Activated CD4-positive, alpha-beta T cell treated with anti-CD3 and anti-CD28 coated beads, Interleukin-2, amount 50 U/mL, for 16 hours (primary cell): ENCODE measurements around the gene HNF4A.
A peak's percentile ranks its signal among the peaks of the same experiment; 100 is the strongest.
"Not testable (repeated sequence)": the region's sequence is repeated elsewhere in the genome, so short reads cannot be mapped to it uniquely, and the experiment has no call there.

ENCODE experiments used
- DNase-seq: peaks from one replicate; pipeline ENCODE4 v3.0.0-alpha.2; 2020

The HNF4A gene

DNA sequence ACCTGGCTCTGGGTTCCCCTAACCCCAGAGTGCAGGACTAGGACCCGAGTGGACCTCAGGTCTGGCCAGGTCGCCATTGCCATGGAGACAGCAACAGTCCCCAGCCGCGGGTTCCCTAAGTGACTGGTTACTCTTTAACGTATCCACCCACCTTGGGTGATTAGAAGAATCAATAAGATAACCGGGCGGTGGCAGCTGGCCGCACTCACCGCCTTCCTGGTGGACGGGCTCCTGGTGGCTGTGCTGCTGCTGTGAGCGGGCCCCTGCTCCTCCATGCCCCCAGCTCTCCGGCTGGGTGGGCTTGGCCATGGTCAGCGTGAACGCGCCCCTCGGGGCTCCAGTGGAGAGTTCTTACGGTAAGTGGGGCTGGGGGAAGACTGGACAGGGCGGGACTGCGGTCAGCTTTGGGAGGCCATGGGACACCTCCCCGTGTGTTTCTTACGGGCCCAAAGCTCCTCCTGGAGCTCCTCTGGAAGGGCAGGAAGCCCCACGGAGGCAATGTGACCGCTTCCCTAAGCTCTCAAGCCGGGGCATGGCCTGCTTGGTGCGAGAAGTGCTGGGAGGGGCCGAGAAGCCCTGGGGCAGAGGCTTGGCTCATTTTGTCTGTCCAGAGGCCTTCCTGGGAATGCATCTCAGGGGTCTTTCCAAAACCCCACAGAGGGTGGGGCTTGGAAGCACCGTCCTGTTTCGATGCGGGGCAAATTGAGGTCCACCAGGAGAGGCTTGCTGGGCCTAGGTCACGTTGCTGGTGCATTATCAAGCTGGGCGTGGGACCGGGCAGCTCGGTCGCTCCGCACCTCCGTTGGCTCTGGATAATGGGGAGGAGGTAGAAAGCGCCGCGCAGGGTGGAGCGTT is at the start of gene HNF4A:
Gene HNF4A (plus strand): TSS at position 202 of the 855 bp plus-strand sequence. CDS start 106 bp downstream, at position 308.
- DNase-seq = no peak

GRCh38 chr20:44306927-44307326 is 48.6 kb upstream of the HNF4A start:
- DNase-seq = no peak

DNA sequence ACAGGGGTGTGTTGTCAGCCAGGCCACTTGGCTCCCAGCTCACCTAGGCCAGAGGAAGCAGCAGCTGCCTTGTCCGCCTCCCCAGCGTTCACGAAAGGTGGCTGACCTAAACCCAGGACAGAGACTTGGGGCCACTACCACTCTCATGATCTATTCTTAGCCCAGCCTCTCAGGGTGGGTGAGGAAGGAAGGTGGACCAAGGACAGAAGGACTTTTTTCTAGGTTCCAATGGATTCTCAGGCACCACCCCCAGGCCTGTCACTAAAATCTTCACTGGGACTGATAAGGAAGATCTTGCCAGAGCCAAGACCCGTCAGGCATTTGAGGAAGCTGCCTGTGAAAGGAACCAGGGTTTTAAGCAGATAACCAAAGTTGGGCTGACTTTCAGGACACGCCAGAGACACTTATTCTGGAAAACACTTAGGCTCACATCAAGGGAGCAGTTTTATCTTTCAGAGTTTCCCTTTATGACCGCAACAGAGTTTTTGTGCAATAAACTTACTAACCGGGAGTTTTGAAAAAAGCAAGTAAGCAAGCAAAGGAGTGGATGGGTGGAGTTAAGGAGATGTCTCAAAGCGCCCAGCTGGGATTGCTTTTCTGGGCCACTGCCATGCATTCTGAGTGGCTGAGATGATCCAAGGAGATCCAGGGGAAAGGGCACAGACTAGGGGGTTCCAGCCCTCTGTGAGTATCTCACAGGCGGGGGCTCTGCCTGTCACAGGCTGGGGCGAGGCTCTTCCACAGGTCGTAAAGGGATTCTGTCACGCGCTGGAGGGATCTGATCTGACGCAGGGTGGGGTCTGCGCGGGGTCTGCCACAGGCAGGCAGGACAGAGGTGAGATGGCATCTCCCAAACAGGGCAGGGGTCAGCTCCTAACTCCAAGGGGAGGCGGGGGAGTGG is 45.5 kb upstream of the HNF4A start:
- DNase-seq = peak; percentile 2

- peak; percentile 98 for DNase-seq
Measured at GRCh38 chr20:44310664-44311639, 44.5 kb upstream of the HNF4A start, which contains the start of gene FITM2. TSS of gene FITM2 (minus strand) at chr20:44311202. CDS start at chr20:44311148, 54 bp downstream.

DNA sequence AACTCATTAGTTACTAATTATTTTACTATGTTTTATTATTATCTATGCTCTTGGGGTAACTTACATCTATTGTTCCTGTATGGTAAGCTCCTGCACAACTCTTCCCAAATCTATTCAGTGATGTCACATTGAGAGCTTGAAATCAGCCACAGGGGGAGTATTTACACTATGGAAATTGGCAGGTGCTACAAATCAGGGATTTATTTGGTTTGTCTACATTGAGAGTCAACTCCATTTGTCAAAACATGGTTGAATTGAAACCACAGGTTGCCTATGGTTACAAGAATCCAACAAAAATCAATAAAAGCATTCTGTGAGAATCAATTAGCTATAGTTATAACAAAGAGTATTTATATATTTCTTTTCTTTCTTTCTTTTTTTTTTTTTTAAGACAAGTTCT is 40.6 kb upstream of the HNF4A start:
- no peak for DNase-seq

DNA sequence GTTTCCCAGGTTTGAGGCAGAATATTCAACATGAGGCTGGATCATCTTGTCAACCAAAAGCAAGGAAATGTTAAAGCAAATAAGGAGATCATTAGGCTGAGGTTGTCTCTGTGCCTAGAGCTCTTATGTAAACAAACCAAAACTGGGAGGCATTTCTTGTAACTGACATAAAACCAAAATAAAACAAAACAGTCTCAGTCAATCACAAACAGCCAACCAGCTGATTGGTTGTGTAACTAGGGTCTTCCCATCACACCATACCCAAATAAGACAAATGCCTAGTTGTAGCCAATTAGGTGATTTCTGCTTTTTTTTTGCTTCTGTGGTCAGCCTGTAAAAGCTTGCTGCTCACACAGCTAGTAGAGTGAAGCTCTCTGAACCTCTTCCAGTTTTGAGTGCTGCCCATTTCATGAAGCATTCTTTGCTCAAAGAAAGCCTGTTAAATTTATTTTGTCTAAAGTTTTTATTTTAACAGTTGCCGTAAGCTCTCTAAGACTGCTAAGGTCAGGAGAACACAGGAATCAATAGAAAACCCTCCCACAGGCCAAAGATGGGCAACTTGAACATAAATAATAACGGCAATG is 35.6 kb upstream of the HNF4A start:
- DNase-seq = no peak

DNA sequence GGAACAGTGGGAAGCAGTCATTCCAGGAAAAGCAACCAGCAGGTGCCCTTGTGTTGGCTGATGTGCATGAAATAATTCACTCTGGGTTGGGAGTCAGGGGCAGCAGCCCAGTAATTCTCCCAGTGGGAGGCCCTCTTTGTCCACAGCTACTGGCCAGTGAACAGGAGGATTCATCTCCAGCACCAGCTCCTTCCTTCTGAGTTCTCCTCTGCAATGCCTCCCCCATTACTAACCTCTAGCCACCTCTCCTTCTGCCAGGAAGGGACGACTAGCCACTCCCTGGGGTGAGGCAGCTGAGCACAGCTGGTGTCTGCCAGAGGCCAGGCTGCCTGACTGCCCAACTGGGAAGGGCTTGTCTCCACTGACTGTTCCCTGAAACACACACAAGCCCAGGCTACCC is 31.2 kb upstream of the HNF4A start:
- no peak for DNase-seq

GRCh38 chr20:44326391-44327159 is 28.9 kb upstream of the HNF4A start:
- DNase-seq = no peak

DNA sequence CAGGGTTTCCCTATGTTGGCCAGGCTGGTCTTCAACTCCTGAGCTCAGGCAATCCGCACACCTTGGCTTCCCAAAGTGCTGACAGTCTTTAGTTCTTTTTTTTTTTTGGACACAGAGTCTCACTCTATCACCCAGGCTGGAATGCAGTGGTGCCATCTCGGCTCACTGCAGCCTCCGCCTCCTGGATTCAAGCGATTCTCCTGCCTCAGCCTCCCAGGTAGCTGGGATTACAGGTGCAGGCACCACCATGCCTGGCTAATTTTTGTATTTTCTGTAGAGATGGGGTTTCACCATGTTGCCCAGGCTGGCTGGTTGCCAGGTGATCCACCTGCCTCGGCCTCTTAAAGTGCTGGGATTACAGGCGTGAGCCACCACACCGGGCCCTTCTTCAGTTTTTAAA is 27.8 kb upstream of the HNF4A start:
- DNase-seq = not testable (repeated sequence)

GRCh38 chr20:44328428-44328827 is 27.1 kb upstream of the HNF4A start:
- no peak for DNase-seq

DNA sequence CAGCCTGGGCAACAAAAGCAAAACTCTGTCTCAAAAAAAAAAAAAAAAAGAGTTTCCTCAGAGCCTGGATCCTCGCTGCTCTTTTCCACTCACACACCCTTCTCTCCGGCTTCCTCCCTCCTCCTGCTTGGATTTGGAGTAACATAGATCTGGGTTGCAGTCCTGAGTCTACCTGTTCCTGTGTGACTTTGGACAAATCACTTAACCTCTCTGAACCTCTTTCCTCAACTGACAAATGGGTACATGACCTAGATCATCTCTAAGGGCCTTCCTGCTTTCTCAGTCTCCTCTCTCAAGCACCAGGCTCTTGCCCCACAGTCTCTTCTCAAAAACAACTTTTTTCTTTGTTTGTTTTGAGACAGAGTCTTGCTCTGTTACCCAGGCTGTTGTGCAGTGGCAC is 24.3 kb upstream of the HNF4A start:
- no peak for DNase-seq

GRCh38 chr20:44334306-44334705 is 21.2 kb upstream of the HNF4A start:
- DNase-seq = no peak

GRCh38 chr20:44334709-44335108 is 20.8 kb upstream of the HNF4A start:
- no peak for DNase-seq

DNA sequence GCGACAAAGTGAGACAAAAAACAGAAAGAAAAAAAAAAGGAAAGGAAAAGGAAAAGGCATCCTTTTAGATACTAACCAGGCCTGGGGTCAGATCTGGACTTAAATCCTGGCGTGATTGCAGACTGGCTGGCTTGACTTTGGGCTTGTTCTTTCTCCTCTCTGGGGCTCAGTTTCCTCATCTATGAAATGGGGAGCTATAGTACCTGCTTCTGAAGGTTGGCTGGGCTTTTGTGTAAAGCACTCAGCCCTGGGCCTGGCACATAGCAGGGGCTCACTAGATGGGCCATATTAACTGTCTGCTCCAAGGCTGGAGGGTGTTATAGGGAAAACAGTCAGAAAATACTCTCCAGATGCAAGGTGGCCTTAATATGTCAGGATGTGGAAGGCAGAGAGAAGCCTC is 19.8 kb upstream of the HNF4A start:
- no peak for DNase-seq

DNA sequence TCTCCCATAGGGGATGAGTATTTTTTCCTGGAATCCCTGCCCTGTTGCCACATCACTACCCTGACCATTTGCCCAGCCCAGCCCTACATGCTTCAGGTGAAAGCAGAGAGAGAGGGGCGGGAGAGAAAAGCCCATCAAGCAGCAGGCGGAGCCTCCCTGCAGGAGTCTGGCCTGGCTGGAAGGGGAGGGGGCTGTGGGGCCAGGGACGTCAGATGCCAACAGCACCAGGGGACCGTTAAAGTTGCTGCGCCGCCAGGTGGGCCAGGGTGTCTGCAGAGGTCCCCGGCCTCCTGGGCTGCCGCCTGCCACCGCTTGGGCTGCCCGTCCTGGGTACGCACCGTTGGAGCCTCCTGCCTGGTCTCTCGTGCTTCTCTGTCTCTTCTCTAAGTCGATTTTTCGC is 19.4 kb upstream of the HNF4A start:
- DNase-seq = no peak

DNA sequence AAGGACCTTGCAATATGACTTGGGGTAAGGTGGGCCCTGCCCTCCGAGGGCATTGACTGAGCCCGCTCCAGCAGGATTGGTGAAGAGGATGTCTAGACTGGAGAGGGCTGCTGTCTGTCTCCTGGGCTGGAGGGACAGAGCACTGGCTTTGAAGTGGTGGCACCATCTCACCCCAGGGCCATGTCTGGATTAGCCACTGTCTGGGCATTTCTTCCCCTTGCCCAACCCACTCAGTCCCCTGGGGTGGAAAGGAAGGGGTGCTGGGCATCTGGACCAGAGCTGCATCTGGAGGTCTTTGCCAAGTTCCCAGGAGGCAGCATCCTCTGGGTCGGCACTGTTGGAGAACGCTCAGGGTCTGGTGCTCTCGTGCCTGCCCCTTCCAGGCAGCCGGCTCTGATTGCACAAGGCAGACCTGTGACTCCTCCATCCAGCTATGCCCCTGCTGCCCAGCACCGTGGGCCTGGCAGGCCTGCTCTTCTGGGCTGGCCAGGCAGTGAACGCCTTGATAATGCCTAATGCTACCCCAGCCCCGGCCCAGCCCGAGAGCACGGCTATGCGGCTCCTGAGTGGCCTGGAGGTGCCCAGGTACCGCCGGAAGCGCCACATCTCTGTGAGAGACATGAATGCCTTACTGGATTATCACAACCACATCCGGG is 18.6 kb upstream of the HNF4A start, which contains the start of gene R3HDML:
Gene R3HDML (plus strand): TSS at position 319 of the 656 bp plus-strand sequence. CDS start 115 bp downstream, at position 434.
- DNase-seq = no peak

DNA sequence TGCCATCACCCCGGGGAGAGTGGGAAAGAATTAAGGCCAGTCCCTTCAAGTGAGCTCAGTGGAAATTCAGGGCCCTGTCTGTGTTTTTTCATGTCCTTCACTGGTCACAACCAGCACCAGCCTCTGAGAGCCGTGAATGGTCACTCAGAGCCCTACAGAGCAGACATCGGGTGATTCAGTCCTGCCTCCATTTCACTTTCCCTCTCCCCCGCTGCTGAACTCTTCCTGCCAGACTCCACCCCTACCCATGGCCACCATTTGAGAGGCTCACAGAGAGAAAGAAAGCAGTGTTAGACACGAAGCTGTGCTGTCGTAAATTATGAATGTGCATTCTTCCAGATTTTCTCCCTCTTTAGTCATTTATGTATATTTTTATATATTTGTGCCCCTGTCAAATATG is 13.3 kb upstream of the HNF4A start:
- DNase-seq = no peak

DNA sequence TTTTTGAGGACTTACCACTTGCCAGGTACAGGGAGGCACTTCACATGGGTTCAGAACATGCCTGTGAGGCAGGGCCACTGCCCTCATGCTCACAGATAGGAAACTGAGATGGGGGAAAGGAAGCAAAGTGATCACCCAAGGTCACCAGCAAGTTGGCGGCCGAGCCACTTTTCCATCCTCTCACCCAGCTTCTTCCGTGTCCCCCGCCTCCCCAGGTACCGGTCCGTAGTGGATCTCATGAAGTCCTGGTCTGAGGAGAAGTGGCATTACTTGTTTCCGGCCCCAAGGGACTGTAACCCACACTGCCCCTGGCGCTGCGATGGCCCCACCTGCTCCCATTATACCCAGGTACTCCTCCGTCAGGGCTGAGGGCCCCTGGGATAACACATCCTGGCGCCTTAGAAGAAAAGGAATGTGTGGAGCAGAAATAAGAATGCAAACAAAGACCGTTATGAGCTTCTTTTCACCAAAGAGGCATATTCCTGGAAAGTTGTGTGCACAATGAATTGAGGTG is 12.3 kb upstream of the HNF4A start:
- no peak for DNase-seq

GRCh38 chr20:44344723-44345122 is 10.8 kb upstream of the HNF4A start:
- no peak for DNase-seq

GRCh38 chr20:44345147-44345546 is 10.4 kb upstream of the HNF4A start:
- DNase-seq = no peak
